Measurements from ENCODE around the gene PDE6A. TPM values are rescaled to one million over a fixed set of nuclear protein-coding genes. Genes with fewer than 3 reads are reported as not detected.
A peak's percentile ranks its signal among the peaks of the same experiment; 100 is the strongest.
"Not testable (repeated sequence)": the region's sequence is repeated elsewhere in the genome, so short reads cannot be mapped to it uniquely, and the experiment has no call there.

The PDE6A gene
- total and polyA plus RNA-seq, 2 of the 13 experiments (the other 11 are each of a cell fraction or from before 2014, with no cell fraction given): 0.01 TPM; not detected in 1

- H3K36me3 ChIP-seq (replicated peaks in 1 of 2; ENCODE audit: control insufficient read depth in 1 of 2, insufficient read depth in 2 of 2, low read length in 2 of 2); H3K4me3 ChIP-seq (replicated peaks in 1 of 3; ENCODE audit: insufficient read depth in 1 of 3, low read depth in 2 of 3, low read length in 3 of 3); H3K9me3 ChIP-seq (ENCODE audit: low read length); BruUV-seq (replicated peaks); in situ Hi-C loops (cut with HindIII; ENCODE audit: extremely low pct_ligation_motif_present, low pct_unique_long_range_greater_than_20kb); H3K27ac ChIP-seq (ENCODE audit: extremely low read length, insufficient read depth, low read length); H3K27me3 ChIP-seq (ENCODE audit: control insufficient read depth in 1 of 2, insufficient read depth in 2 of 2, low read length in 2 of 2); CTCF ChIA-PET (ENCODE audit: low intra/inter-chr PET ratio, low total read pairs); H2AFZ ChIP-seq (ENCODE audit: low read length); intact Hi-C loops (cut with micrococcal nuclease; ENCODE audit: unreplicated experiment); H3K4me2 ChIP-seq (ENCODE audit: low read depth, low read length); DNase-seq (ENCODE audit: low spot score); POLR2A ChIA-PET; ATAC-seq; FAIRE-seq; H4K20me1 ChIP-seq (ENCODE audit: insufficient read depth, low read length); H3K9ac ChIP-seq (ENCODE audit: insufficient read depth, low read depth, low read length); H3K79me2 ChIP-seq (ENCODE audit: insufficient read depth, low read length): not testable (repeated sequence)
- WGBS (ENCODE audit: low lambda C conversion rate): 51% methylated on average over 2 of the region's 2 CpGs
- H3K4me1 ChIP-seq (ENCODE audit: insufficient read depth, low read length): peaks cover 14% of the 10 kb centered on the region
These were observed 65.0 kb downstream of the PDE6A start for GRCh38 chr5:149879593-149879992.

DNA sequence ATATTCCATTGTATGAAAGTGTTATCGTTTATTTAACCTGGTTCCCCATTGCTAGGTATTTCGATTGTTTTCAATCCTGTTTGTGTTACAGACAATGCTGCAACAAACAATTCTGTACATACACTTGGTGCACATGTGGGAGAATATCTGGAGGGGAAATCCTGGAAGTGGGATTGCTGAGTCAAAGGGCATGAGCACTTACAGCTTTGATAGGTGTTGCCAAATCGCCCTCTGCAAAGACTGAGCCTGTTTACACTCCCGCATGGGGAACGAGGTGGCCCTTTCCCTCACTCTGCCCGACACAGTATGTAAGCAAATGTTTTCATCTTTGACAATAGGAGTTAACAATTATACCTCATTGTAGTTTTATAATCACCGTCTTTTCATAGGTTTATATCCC lies 66.2 kb downstream of the PDE6A start:
- ChIA-PET POLR2A (no interaction called here), CTCF (ENCODE audit: low intra/inter-chr PET ratio, low total read pairs) (no interaction called here)
- Histone ChIP-seq H3K36me3 (replicated peaks in 1 of 2; ENCODE audit: control insufficient read depth in 1 of 2, insufficient read depth in 2 of 2, low read length in 2 of 2) (no peaks in the 10 kb centered on the region), H3K9ac (ENCODE audit: insufficient read depth, low read depth, low read length) (no peak overlapping the region), H3K79me2 (ENCODE audit: insufficient read depth, low read length) (no peaks in the 10 kb centered on the region), H3K27me3 (ENCODE audit: control insufficient read depth in 1 of 2, insufficient read depth in 2 of 2, low read length in 2 of 2) (no peaks in the 10 kb centered on the region), H3K4me3 (replicated peaks in 1 of 3; ENCODE audit: insufficient read depth in 1 of 3, low read depth in 2 of 3, low read length in 3 of 3) (no peak overlapping the region), H3K4me2 (ENCODE audit: low read depth, low read length) (peak overlapping the region; percentile 24; the same call in 1 of the 2 replicates), H3K27ac (ENCODE audit: extremely low read length, insufficient read depth, low read length) (no peak overlapping the region), H4K20me1 (ENCODE audit: insufficient read depth, low read length) (no peaks in the 10 kb centered on the region), H2AFZ (ENCODE audit: low read length) (no peak overlapping the region), H3K9me3 (ENCODE audit: low read length) (no peaks in the 10 kb centered on the region), H3K4me1 (ENCODE audit: insufficient read depth, low read length) (peaks cover 14% of the 10 kb centered on the region)
- DNase-seq (ENCODE audit: low spot score) (peak; percentile 25), ATAC-seq (peak; percentile 82), FAIRE-seq (peak; percentile 49)
- WGBS (ENCODE audit: low lambda C conversion rate): 2% methylated on average over 7 of the region's 7 CpGs
- intact Hi-C loops (cut with micrococcal nuclease; ENCODE audit: unreplicated experiment) (no loop called here), in situ Hi-C loops (cut with HindIII; ENCODE audit: extremely low pct_ligation_motif_present, low pct_unique_long_range_greater_than_20kb) (no loop called here)
- no TSS peak for BruUV-seq (replicated peaks)
- TF ChIP-seq EEA1 (CRISPR knock-in tag; IDR thresholded peaks at IDR 0.05; ENCODE audit: borderline replicate concordance) (no peak), HMG20A (CRISPR knock-in tag; IDR thresholded peaks at IDR 0.05; ENCODE audit: borderline replicate concordance) (peak; percentile 46; the same call in 1 of the 2 replicates), FOXK1 (CRISPR knock-in tag; IDR thresholded peaks at IDR 0.05; ENCODE audit: borderline replicate concordance, low read depth) (0 out of 2 replicates have a peak, but pooled peaks have one; percentile 23), HHEX (CRISPR knock-in tag; IDR thresholded peaks at IDR 0.05) (0 out of 2 replicates have a peak, but pooled peaks have one; percentile 27), TCF7 (IDR thresholded peaks at IDR 0.05; ENCODE audit: low read depth) (peak; percentile 28; the same call in 1 of the 2 replicates), CEBPB (IDR thresholded peaks at IDR 0.05; ENCODE audit: borderline replicate concordance, low read depth, low read length) (peak; percentile 75; the same call in 1 of the 2 replicates), ZNF503 (CRISPR knock-in tag; IDR thresholded peaks at IDR 0.05) (no peak), FOXA1 (IDR thresholded peaks at IDR 0.05) (no peak), FOXA1 (CRISPR knock-in tag; IDR thresholded peaks at IDR 0.05) (peak; percentile 54), HDAC2 (CRISPR knock-in tag; IDR thresholded peaks at IDR 0.05) (no peak), ZC3H4 (CRISPR knock-in tag; IDR thresholded peaks at IDR 0.05; ENCODE audit: borderline replicate concordance) (no peak), ZNF263 (CRISPR knock-in tag; IDR thresholded peaks at IDR 0.05) (no peak), BCL6 (CRISPR knock-in tag; IDR thresholded peaks at IDR 0.05) (peak; percentile 53), ZNF431 (CRISPR knock-in tag; IDR thresholded peaks at IDR 0.05; ENCODE audit: borderline replicate concordance, low read depth) (no peak)
- TF ChIP-seq, protein P1, sequence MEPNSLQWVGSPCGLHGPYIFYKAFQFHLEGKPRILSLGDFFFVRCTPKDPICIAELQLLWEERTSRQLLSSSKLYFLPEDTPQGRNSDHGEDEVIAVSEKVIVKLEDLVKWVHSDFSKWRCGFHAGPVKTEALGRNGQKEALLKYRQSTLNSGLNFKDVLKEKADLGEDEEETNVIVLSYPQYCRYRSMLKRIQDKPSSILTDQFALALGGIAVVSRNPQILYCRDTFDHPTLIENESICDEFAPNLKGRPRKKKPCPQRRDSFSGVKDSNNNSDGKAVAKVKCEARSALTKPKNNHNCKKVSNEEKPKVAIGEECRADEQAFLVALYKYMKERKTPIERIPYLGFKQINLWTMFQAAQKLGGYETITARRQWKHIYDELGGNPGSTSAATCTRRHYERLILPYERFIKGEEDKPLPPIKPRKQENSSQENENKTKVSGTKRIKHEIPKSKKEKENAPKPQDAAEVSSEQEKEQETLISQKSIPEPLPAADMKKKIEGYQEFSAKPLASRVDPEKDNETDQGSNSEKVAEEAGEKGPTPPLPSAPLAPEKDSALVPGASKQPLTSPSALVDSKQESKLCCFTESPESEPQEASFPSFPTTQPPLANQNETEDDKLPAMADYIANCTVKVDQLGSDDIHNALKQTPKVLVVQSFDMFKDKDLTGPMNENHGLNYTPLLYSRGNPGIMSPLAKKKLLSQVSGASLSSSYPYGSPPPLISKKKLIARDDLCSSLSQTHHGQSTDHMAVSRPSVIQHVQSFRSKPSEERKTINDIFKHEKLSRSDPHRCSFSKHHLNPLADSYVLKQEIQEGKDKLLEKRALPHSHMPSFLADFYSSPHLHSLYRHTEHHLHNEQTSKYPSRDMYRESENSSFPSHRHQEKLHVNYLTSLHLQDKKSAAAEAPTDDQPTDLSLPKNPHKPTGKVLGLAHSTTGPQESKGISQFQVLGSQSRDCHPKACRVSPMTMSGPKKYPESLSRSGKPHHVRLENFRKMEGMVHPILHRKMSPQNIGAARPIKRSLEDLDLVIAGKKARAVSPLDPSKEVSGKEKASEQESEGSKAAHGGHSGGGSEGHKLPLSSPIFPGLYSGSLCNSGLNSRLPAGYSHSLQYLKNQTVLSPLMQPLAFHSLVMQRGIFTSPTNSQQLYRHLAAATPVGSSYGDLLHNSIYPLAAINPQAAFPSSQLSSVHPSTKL (CRISPR knock-in tag; IDR thresholded peaks at IDR 0.05): peak; percentile 40; the same call in 1 of the 2 replicates
